SK-N-MC (cell line): ENCODE measurements around the gene TNPO1.

Experiments
- EZH2 ChIP-seq: fragments of 200-600 bp; sonication (generic); IDR thresholded peaks from one replicate; pipeline ENCODE4 v1.6.1; 2017; ENCODE audit warnings: antibody characterized with exemption
- FOXP2 ChIP-seq: optimal IDR thresholded peaks from 2 replicates; pipeline ENCODE3; 2011; ENCODE audit warnings: mild to moderate bottlenecking, moderate library complexity; ENCODE audit not compliant: insufficient read depth; ENCODE audit errors: extremely low read length, control extremely low read depth
- POLR2AphosphoS5 ChIP-seq: IDR thresholded peaks from 2 replicates; pipeline ENCODE4 v1.6.1; 2012; ENCODE audit warnings: mild to moderate bottlenecking, low read depth, low read length, borderline replicate concordance

- TF ChIP-seq POLR2AphosphoS5: no peak
- no peak for TF ChIP-seq EZH2
- no peak for TF ChIP-seq FOXP2
Measured at GRCh38 chr5:72786676-72787075, 29.8 kb upstream of the TNPO1 start.
